KBM-7 (cell line): ENCODE measurements around the gene HADH.
"Not testable (repeated sequence)": the region's sequence is repeated elsewhere in the genome, so short reads cannot be mapped to it uniquely, and the experiment has no call there.

Experiments used
- DNase-seq: peaks from one replicate; pipeline ENCODE4 v3.0.0-alpha.2; 2015
- in situ Hi-C: fragments of 300-500 bp; cut with MboI; formaldehyde crosslinking; loops from 2 replicates; pipeline ENCODE4 v1.14.3; 2020; ENCODE audit warnings: low sequenced_read_pairs, low pct_unique_long_range_greater_than_20kb, mixed read lengths

Gene HADH

GRCh38 chr4:108050166-108051111 is 60.8 kb downstream of the HADH start:
- DNase-seq, in situ Hi-C loops: not testable (repeated sequence)

- in situ Hi-C loops, result no loop called here
Measured at GRCh38 chr4:108051343-108051742, 61.7 kb downstream of the HADH start.

GRCh38 chr4:108052558-108053120 is 63.0 kb downstream of the HADH start:
- in situ Hi-C loops, result no loop called here

More at GRCh38 chr4:108051343-108051742, 61.7 kb downstream of the HADH start:
- no peak for DNase-seq

GRCh38 chr4:108053251-108053711 is 63.6 kb downstream of the HADH start:
- in situ Hi-C loops, result no loop called here
- no peak for DNase-seq

More at GRCh38 chr4:108052558-108053120, 63.0 kb downstream of the HADH start:
- no peak for DNase-seq

- in situ Hi-C loops, result no loop called here
- DNase-seq, result no peak
Measured at GRCh38 chr4:108054025-108054638, 64.4 kb downstream of the HADH start.

GRCh38 chr4:108055787-108056186 is 66.1 kb downstream of the HADH start:
- in situ Hi-C loops, result no loop called here
- no peak for DNase-seq

- in situ Hi-C loops, result no loop called here
- DNase-seq, result no peak
Measured at GRCh38 chr4:108056418-108056817, 66.7 kb downstream of the HADH start.

GRCh38 chr4:108058685-108059440 is 69.2 kb downstream of the HADH start:
- DNase-seq, result no peak
- in situ Hi-C loops, result no loop called here

- peak; percentile 39 for DNase-seq
- in situ Hi-C loops, result no loop called here
Measured at GRCh38 chr4:108060164-108060563, 70.5 kb downstream of the HADH start.

GRCh38 chr4:108060686-108061321 is 71.1 kb downstream of the HADH start:
- DNase-seq, result no peak
- in situ Hi-C loops, result no loop called here

GRCh38 chr4:108068442-108068841 is 78.8 kb downstream of the HADH start:
- no peak for DNase-seq
- in situ Hi-C loops, result no loop called here

- no peak for DNase-seq
- in situ Hi-C loops, result no loop called here
Measured at GRCh38 chr4:108070775-108071174, 81.1 kb downstream of the HADH start.

GRCh38 chr4:108072300-108072699 is 82.6 kb downstream of the HADH start:
- in situ Hi-C loops, result no loop called here
- DNase-seq, result peak; percentile 3

GRCh38 chr4:108078024-108078733 is 88.5 kb downstream of the HADH start:
- in situ Hi-C loops, result no loop called here
- no peak for DNase-seq

GRCh38 chr4:108080747-108081146 is 91.1 kb downstream of the HADH start:
- in situ Hi-C loops, result no loop called here
- DNase-seq, result no peak

- no peak for DNase-seq
- in situ Hi-C loops, result no loop called here
Measured at GRCh38 chr4:108081256-108081655, 91.6 kb downstream of the HADH start.
